CD14-positive monocyte (primary cell): ENCODE data around the gene HSD3B7. TPM values are rescaled to one million over a fixed set of nuclear protein-coding genes. Genes with fewer than 3 reads are reported as not detected.
A peak's percentile ranks its signal among the peaks of the same experiment; 100 is the strongest.

Experiments
- DNase-seq, 3 donors: peaks; one replicate each; pipeline ENCODE4 v3.0.0-alpha.2; 2011 to 2022
- H2AFZ ChIP-seq: 2 replicates; pipeline ENCODE4 v1.6.0; 2012; ENCODE audit warnings: mild to moderate bottlenecking, low read depth, low read length, inconsistent platforms; ENCODE audit not compliant: insufficient read depth, poor library complexity, severe bottlenecking
- H3K27ac ChIP-seq, 2 donors: 1 replicate in 1 of 2; 2 replicates in 1 of 2; pipeline ENCODE4 v1.5.1; 2012 to 2013; ENCODE audit warnings: low read length in 2 of 2, control low read depth in 1 of 2, inconsistent platforms in 1 of 2, low read depth in 1 of 2, mild to moderate bottlenecking in 1 of 2
- H3K27me3 ChIP-seq, 2 donors: one replicate each; pipeline versions ENCODE4 v1.6.0 to v1.6.1; 2011 to 2013; ENCODE audit warnings: low read length in 2 of 2; ENCODE audit not compliant: control insufficient read depth in 2 of 2, insufficient read depth in 2 of 2
- H3K36me3 ChIP-seq, 2 donors: replicated peaks in 1 of 2; 1 replicate in 1 of 2; 2 replicates in 1 of 2; pipeline versions ENCODE4 v1.5.1 to v1.6.1; 2012 to 2013; ENCODE audit warnings: low read length in 2 of 2, control low read depth in 1 of 2, inconsistent platforms in 1 of 2, mild to moderate bottlenecking in 1 of 2; ENCODE audit not compliant: insufficient read depth in 2 of 2, control insufficient read depth in 1 of 2
- H3K4me1 ChIP-seq, 2 donors: 1 replicate in 1 of 2; 2 replicates in 1 of 2; pipeline versions ENCODE4 v1.5.1 to v1.6.1; 2012 to 2013; ENCODE audit warnings: low read length in 2 of 2, control low read depth in 1 of 2, inconsistent platforms in 1 of 2, mild to moderate bottlenecking in 1 of 2, moderate library complexity in 1 of 2; ENCODE audit not compliant: insufficient read depth in 2 of 2, control insufficient read depth in 1 of 2
- H3K4me2 ChIP-seq: replicated peaks from 2 replicates; pipeline ENCODE3; 2012; ENCODE audit warnings: low read length, moderate library complexity, mild to moderate bottlenecking; ENCODE audit not compliant: poor library complexity, severe bottlenecking; ENCODE audit errors: extremely low read depth
- H3K4me3 ChIP-seq, 3 experiments: fragments of 200-600 bp in 1 of 3; sonication (generic) in 1 of 3; replicated peaks in 1 of 3; 1 replicate in 2 of 3; 2 replicates in 1 of 3; pipeline ENCODE4 v1.5.1; 2011 to 2013; ENCODE audit warnings: low read length in 3 of 3, mild to moderate bottlenecking in 3 of 3, control low read depth in 2 of 3, low read depth in 2 of 3, inconsistent platforms in 1 of 3, moderate library complexity in 1 of 3
- H3K79me2 ChIP-seq: 2 replicates; pipeline ENCODE4 v1.6.0; 2012; ENCODE audit warnings: mild to moderate bottlenecking, control low read depth, inconsistent platforms, low read length, moderate library complexity; ENCODE audit not compliant: insufficient read depth
- H3K9ac ChIP-seq: 2 replicates; pipeline ENCODE4 v1.6.0; 2017; ENCODE audit warnings: low read length, mild to moderate bottlenecking; ENCODE audit not compliant: insufficient read depth, poor library complexity, severe bottlenecking
- H3K9me3 ChIP-seq, 2 donors: replicated peaks in 1 of 2; 1 replicate in 1 of 2; 2 replicates in 1 of 2; pipeline versions ENCODE4 v1.5.1 to v1.6.1; 2012 to 2013; ENCODE audit warnings: low read length in 2 of 2, control low read depth in 1 of 2; ENCODE audit not compliant: control insufficient read depth in 1 of 2, insufficient read depth in 1 of 2
- H4K20me1 ChIP-seq: 2 replicates; pipeline ENCODE4 v1.6.0; 2012; ENCODE audit warnings: mild to moderate bottlenecking, low read length, control low read depth, moderate library complexity; ENCODE audit not compliant: insufficient read depth
- H3K27ac Mint-ChIP-seq, 7 donors: one replicate each; pipeline ENCODE4 v1.8.0; 2020; ENCODE audit warnings: mild to moderate bottlenecking in 7 of 7, mixed read lengths in 7 of 7, moderate library complexity in 6 of 7, inconsistent platforms in 2 of 7
- H3K27me3 Mint-ChIP-seq, 3 donors: one replicate each; pipeline ENCODE4 v1.8.0; 2021 to 2022; ENCODE audit warnings: low read depth in 3 of 3, mild to moderate bottlenecking in 3 of 3, mixed read lengths in 3 of 3, moderate library complexity in 3 of 3, inconsistent platforms in 1 of 3
- H3K36me3 Mint-ChIP-seq, 2 donors: one replicate each; pipeline ENCODE4 v1.8.0; 2020; ENCODE audit warnings: mixed read lengths in 2 of 2, inconsistent platforms in 1 of 2, mild to moderate bottlenecking in 1 of 2
- H3K4me1 Mint-ChIP-seq: one replicate; pipeline ENCODE4 v1.8.0; 2020; ENCODE audit warnings: mild to moderate bottlenecking, mixed read lengths
- H3K4me3 Mint-ChIP-seq, 2 donors: one replicate each; pipeline ENCODE4 v1.8.0; 2020; ENCODE audit warnings: mild to moderate bottlenecking in 2 of 2, mixed read lengths in 2 of 2, moderate library complexity in 1 of 2
- H3K9me3 Mint-ChIP-seq, 7 donors: one replicate each; pipeline ENCODE4 v1.8.0; 2020 to 2022; ENCODE audit warnings: mixed read lengths in 7 of 7, mild to moderate bottlenecking in 6 of 7, moderate library complexity in 6 of 7, inconsistent platforms in 2 of 7
- WGBS: methylation state at CpG from one replicate; pipeline ENCODE4 v1.1.5; 2013; ENCODE audit warnings: missing lambda C conversion rate; ENCODE audit not compliant: insufficient coverage; 5-methylcytosine and 5-hydroxymethylcytosine counted together
- intact Hi-C, 2 donors: fragments of 100-400 bp; cut with micrococcal nuclease; formaldehyde crosslinking; loops; one replicate each; pipeline versions ENCODE4 v1.15.0 to v1.15.1; 2023
- polyA plus RNA-seq, 3 donors: library from polyadenylated mRNA; depleted of rRNA in 1 of 3; unstranded in 2 of 3; stranded (reverse) in 1 of 3; fragments of 300-500 nt in 2 of 3; fragments of >200 nt in 1 of 3; fragmentation: Illumina TruSeq in 2 of 3; gene quantifications; 1 replicate in 2 of 3; 2 replicates in 1 of 3; pipeline ENCODE4 v1.2.3, GENCODE V29; 2012 to 2021
- TF ChIP-seq, protein P1 (sequence below): fragments of 200-600 bp; IDR thresholded peaks from one replicate; pipeline ENCODE4 v1.8.0; 2022; ENCODE audit warnings: antibody characterized with exemption, mild to moderate bottlenecking

Gene HSD3B7
- polyA plus RNA-seq, 3 donors, result 0.89 to 4.3 (median 2.7) TPM

DNA sequence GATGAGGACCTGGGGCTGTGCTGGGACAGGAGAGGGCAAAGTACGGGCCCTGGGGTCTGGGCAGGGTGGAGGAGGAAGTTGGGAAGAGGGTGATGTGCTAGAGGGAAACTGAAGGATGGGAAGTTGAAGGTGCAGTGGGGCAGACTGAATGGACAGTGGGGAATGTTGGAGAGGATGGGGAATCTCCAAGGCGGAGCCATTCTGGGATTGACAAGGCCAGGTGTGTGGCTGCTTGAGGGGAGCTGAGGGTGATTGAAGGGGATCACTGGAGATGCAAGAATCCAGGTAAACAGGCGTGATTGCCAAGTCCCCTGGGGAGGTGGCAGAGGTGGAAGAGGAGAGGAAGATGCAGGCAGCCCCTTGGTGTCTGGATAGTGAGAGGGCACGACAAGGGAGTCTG, 8.5 kb upstream of the HSD3B7 start:
- intact Hi-C loops, result no loop called here
- Histone ChIP-seq H3K4me1 (no peaks in the 10 kb centered on the region), H3K9me3 (no peaks in the 10 kb centered on the region), H2AFZ (no peak overlapping the region), H3K79me2 (no peaks in the 10 kb centered on the region), H3K4me3 (no peak overlapping the region), H3K36me3 (peaks cover 79 to 83% of the 10 kb centered on the region in 2 donors), H3K9ac (no peak overlapping the region), H4K20me1 (peaks cover 7% of the 10 kb centered on the region), H3K27ac (no peak overlapping the region), H3K4me2 (no peak overlapping the region), H3K27me3 (no peaks in the 10 kb centered on the region)
- peaks cover 0 to 2% (median 0%) of the 10 kb centered on the region in 7 donors for H3K9me3 Mint-ChIP-seq
- no peaks in the 10 kb centered on the region for H3K4me1 Mint-ChIP-seq
- H3K27me3 Mint-ChIP-seq, result peaks cover 0 to under 1% (median 0%) of the 10 kb centered on the region in 3 donors
- peak overlapping the region in 2 of 7 donors; percentile 12 to 77 for H3K27ac Mint-ChIP-seq
- DNase-seq, result no peak
- peaks cover 76 to 96% of the 10 kb centered on the region in 2 donors for H3K36me3 Mint-ChIP-seq
- TF ChIP-seq, protein P1, sequence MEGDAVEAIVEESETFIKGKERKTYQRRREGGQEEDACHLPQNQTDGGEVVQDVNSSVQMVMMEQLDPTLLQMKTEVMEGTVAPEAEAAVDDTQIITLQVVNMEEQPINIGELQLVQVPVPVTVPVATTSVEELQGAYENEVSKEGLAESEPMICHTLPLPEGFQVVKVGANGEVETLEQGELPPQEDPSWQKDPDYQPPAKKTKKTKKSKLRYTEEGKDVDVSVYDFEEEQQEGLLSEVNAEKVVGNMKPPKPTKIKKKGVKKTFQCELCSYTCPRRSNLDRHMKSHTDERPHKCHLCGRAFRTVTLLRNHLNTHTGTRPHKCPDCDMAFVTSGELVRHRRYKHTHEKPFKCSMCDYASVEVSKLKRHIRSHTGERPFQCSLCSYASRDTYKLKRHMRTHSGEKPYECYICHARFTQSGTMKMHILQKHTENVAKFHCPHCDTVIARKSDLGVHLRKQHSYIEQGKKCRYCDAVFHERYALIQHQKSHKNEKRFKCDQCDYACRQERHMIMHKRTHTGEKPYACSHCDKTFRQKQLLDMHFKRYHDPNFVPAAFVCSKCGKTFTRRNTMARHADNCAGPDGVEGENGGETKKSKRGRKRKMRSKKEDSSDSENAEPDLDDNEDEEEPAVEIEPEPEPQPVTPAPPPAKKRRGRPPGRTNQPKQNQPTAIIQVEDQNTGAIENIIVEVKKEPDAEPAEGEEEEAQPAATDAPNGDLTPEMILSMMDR, result no peak
- no peak overlapping the region for H3K4me3 Mint-ChIP-seq
- WGBS, result 93% methylated on average over 3 of the region's 4 CpGs

DNA sequence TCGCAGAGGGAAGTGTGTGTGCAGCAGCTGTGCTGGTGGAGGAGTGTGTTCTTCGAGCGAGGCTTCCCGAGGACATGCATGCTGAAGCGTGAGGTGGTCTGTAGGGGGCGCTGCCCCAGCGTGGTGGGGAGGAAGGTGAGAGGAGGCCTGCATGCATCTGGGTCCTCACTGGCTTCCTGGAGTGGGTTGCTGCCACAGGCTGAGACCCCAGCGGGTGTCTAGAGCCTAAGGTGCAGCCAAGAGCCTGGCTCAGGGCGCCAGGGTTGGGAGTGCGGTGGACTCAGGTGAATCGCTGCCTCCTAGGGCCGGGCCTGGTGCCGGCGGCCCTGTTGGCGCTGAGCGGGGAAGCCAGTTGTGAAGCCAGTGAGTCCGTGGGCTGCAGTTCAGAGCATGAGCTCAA, 7.5 kb upstream of the HSD3B7 start:
- Histone ChIP-seq H3K79me2 (no peaks in the 10 kb centered on the region), H3K4me3 (no peak overlapping the region), H3K4me2 (no peak overlapping the region), H3K27me3 (no peaks in the 10 kb centered on the region), H3K9me3 (no peaks in the 10 kb centered on the region), H2AFZ (no peak overlapping the region), H3K36me3 (peaks cover 79% of the 10 kb centered on the region in 2 donors), H4K20me1 (peaks cover 7% of the 10 kb centered on the region), H3K27ac (no peak overlapping the region), H3K4me1 (no peaks in the 10 kb centered on the region), H3K9ac (no peak overlapping the region)
- Mint-ChIP-seq H3K36me3 (peaks cover 74 to 96% of the 10 kb centered on the region in 2 donors), H3K27me3 (no peaks in the 10 kb centered on the region), H3K4me3 (no peak overlapping the region), H3K4me1 (no peaks in the 10 kb centered on the region), H3K27ac (peak overlapping the region in 3 of 7 donors; percentile 22 to 43 (median 41)), H3K9me3 (peaks cover 0 to 2% (median 0%) of the 10 kb centered on the region in 7 donors)
- intact Hi-C loops, result no loop called here
- TF ChIP-seq, protein P1, result peak; percentile 34
- DNase-seq, result no peak
- WGBS, result 93% methylated on average over 17 of the region's 17 CpGs
